Large intestine (tissue), 3 donors: Measurements from ENCODE around the gene PPP1R14D. TPM values are rescaled to one million over a fixed set of nuclear protein-coding genes. Genes with fewer than 3 reads are reported as not detected.

Source experiments
- DNase-seq, 2 donors: peaks; one replicate each; pipeline versions ENCODE4 v3.0.0 to v3.0.0-alpha.2; 2013
- H3K27ac ChIP-seq: one replicate; pipeline ENCODE4 v1.5.1; 2013; ENCODE audit warnings: low read length
- H3K27me3 ChIP-seq: 2 replicates; pipeline ENCODE4 v1.6.1; 2013; ENCODE audit warnings: low read length; ENCODE audit not compliant: control insufficient read depth, insufficient read depth
- H3K36me3 ChIP-seq: 2 replicates; pipeline ENCODE4 v1.6.1; 2013; ENCODE audit warnings: low read length; ENCODE audit not compliant: control insufficient read depth, insufficient read depth
- H3K4me1 ChIP-seq: one replicate; pipeline ENCODE4 v1.6.1; 2013; ENCODE audit warnings: low read length; ENCODE audit not compliant: control insufficient read depth, insufficient read depth
- H3K4me3 ChIP-seq: one replicate; pipeline ENCODE4 v1.5.1; 2013; ENCODE audit warnings: low read length
- H3K9me3 ChIP-seq: one replicate; pipeline ENCODE4 v1.6.1; 2013; ENCODE audit warnings: mild to moderate bottlenecking, low read depth, low read length, moderate library complexity; ENCODE audit not compliant: control insufficient read depth
- WGBS: methylation state at CpG from one replicate; pipeline ENCODE4 v1.1.5; 2013; ENCODE audit warnings: low lambda C conversion rate; ENCODE audit not compliant: insufficient coverage; 5-methylcytosine and 5-hydroxymethylcytosine counted together
- polyA plus RNA-seq: library from polyadenylated mRNA; unstranded; fragments of 120-200 nt; gene quantifications from one replicate; pipeline ENCODE4 v1.2.1, GENCODE V29; 2013

Gene PPP1R14D
- polyA plus RNA-seq, 1 donor: 14.0 TPM

- Histone ChIP-seq H3K9me3 (no peaks in the 10 kb centered on the region), H3K27ac (no peak overlapping the region), H3K4me3 (no peak overlapping the region), H3K36me3 (no peaks in the 10 kb centered on the region), H3K4me1 (peaks cover 10% of the 10 kb centered on the region), H3K27me3 (no peaks in the 10 kb centered on the region)
- no CpG with 5 or more reads among the region's 2 CpGs for WGBS
- no peak for DNase-seq
Observed at GRCh38 chr15:40821195-40821594, 7.3 kb downstream of the PPP1R14D start.

GRCh38 chr15:40819048-40819447 lies 9.5 kb downstream of the PPP1R14D start:
- no peaks in the 10 kb centered on the region for H3K4me1 ChIP-seq
- H3K4me3 ChIP-seq: no peak overlapping the region
- H3K9me3 ChIP-seq: no peaks in the 10 kb centered on the region
- no peaks in the 10 kb centered on the region for H3K27me3 ChIP-seq
- H3K36me3 ChIP-seq: peaks cover 14% of the 10 kb centered on the region
- no peak for DNase-seq
- no CpG with 5 or more reads among the region's 7 CpGs for WGBS
- no peak overlapping the region for H3K27ac ChIP-seq

GRCh38 chr15:40815042-40815698 lies 13.3 kb downstream of the PPP1R14D start:
- Histone ChIP-seq H3K36me3 (peaks cover 45% of the 10 kb centered on the region), H3K27ac (no peak overlapping the region), H3K27me3 (no peaks in the 10 kb centered on the region), H3K9me3 (no peaks in the 10 kb centered on the region), H3K4me3 (no peak overlapping the region), H3K4me1 (no peaks in the 10 kb centered on the region)
- no CpG with 5 or more reads among the region's 4 CpGs for WGBS
- DNase-seq: no peak

- DNase-seq: no peak
- peaks cover 51% of the 10 kb centered on the region for H3K36me3 ChIP-seq
- no CpG with 5 or more reads among the region's 12 CpGs for WGBS
Observed at GRCh38 chr15:40812721-40813425, 15.6 kb downstream of the PPP1R14D start.

GRCh38 chr15:40808861-40809450 lies 19.6 kb downstream of the PPP1R14D start:
- WGBS: no CpG with 5 or more reads among the region's 8 CpGs
- no peak overlapping the region for H3K27ac ChIP-seq
- no peak for DNase-seq

More at GRCh38 chr15:40812721-40813425, 15.6 kb downstream of the PPP1R14D start:
- Histone ChIP-seq H3K4me1 (peaks cover 4% of the 10 kb centered on the region), H3K27ac (no peak overlapping the region), H3K27me3 (no peaks in the 10 kb centered on the region), H3K4me3 (no peak overlapping the region), H3K9me3 (no peaks in the 10 kb centered on the region)

GRCh38 chr15:40807888-40808461 lies 20.5 kb downstream of the PPP1R14D start:
- DNase-seq: no peak
- Histone ChIP-seq H3K36me3 (peaks cover 27% of the 10 kb centered on the region), H3K27ac (peak overlapping the region; percentile 89), H3K9me3 (no peaks in the 10 kb centered on the region), H3K27me3 (no peaks in the 10 kb centered on the region), H3K4me1 (peaks cover 10% of the 10 kb centered on the region), H3K4me3 (peak overlapping the region; percentile 76)
- WGBS: 20% methylated on average over 1 of the region's 19 CpGs

More at GRCh38 chr15:40808861-40809450, 19.6 kb downstream of the PPP1R14D start:
- no peak overlapping the region for H3K4me3 ChIP-seq
- H3K36me3 ChIP-seq: peaks cover 36% of the 10 kb centered on the region
- H3K27me3 ChIP-seq: no peaks in the 10 kb centered on the region
- H3K9me3 ChIP-seq: no peaks in the 10 kb centered on the region
- peaks cover 10% of the 10 kb centered on the region for H3K4me1 ChIP-seq

GRCh38 chr15:40807028-40807887 lies 21.2 kb downstream of the PPP1R14D start, which contains the start of the genes DNAJC17 and ZFYVE19:
Gene DNAJC17 (minus strand): TSS chr15:40807473. CDS start chr15:40807446, 27 bp downstream.
Gene ZFYVE19 (plus strand): TSS chr15:40807089. CDS start chr15:40807590, 501 bp downstream.
- Histone ChIP-seq H3K36me3 (peaks cover 26% of the 10 kb centered on the region), H3K27ac (peak within 1 kb of the TSS; percentile 89), H3K4me3 (peak within 1 kb of the TSS; percentile 76), H3K4me1 (peaks cover 10% of the 10 kb centered on the region), H3K27me3 (no peaks in the 10 kb centered on the region), H3K9me3 (no peaks in the 10 kb centered on the region)
- no CpG with 5 or more reads among the region's 64 CpGs for WGBS
- DNase-seq: peak; percentile 97 to 99

GRCh38 chr15:40806672-40807027 lies 21.9 kb downstream of the PPP1R14D start:
- DNase-seq: no peak
- peak overlapping the region; percentile 89 for H3K27ac ChIP-seq
- H3K27me3 ChIP-seq: no peaks in the 10 kb centered on the region
- H3K4me3 ChIP-seq: peak overlapping the region; percentile 76
- H3K4me1 ChIP-seq: peaks cover 10% of the 10 kb centered on the region
- no peaks in the 10 kb centered on the region for H3K9me3 ChIP-seq
- no CpG with 5 or more reads among the region's 2 CpGs for WGBS
- H3K36me3 ChIP-seq: peaks cover 24% of the 10 kb centered on the region

GRCh38 chr15:40803688-40804087 lies 24.8 kb downstream of the PPP1R14D start:
- Histone ChIP-seq H3K4me3 (no peak overlapping the region), H3K27me3 (no peaks in the 10 kb centered on the region), H3K4me1 (peaks cover 10% of the 10 kb centered on the region), H3K27ac (no peak overlapping the region), H3K9me3 (no peaks in the 10 kb centered on the region), H3K36me3 (peaks cover 15% of the 10 kb centered on the region)
- DNase-seq: no peak
- no CpG with 5 or more reads among the region's 1 CpG for WGBS
